Glutamatergic neuron (in vitro differentiated cells): ENCODE results near the gene SH2D3C. TPM values are rescaled to one million over a fixed set of nuclear protein-coding genes. Genes with fewer than 3 reads are reported as not detected.

Experiments used
- DNase-seq: peaks from one replicate; pipeline ENCODE4 v3.0.0; 2022
- H3K27ac Mint-ChIP-seq: one replicate; pipeline ENCODE4 v1.8.0; 2020; ENCODE audit warnings: mild to moderate bottlenecking, mixed read lengths, inconsistent platforms; ENCODE audit not compliant: unreplicated experiment
- H3K27me3 Mint-ChIP-seq: one replicate; pipeline ENCODE4 v1.8.0; 2020; ENCODE audit warnings: mild to moderate bottlenecking, moderate library complexity, mixed read lengths, inconsistent platforms; ENCODE audit not compliant: unreplicated experiment
- H3K36me3 Mint-ChIP-seq: one replicate; pipeline ENCODE4 v1.8.0; 2020; ENCODE audit warnings: mild to moderate bottlenecking, mixed read lengths, inconsistent platforms; ENCODE audit not compliant: unreplicated experiment
- H3K4me1 Mint-ChIP-seq: one replicate; pipeline ENCODE4 v1.8.0; 2020; ENCODE audit warnings: mild to moderate bottlenecking, low read depth, mixed read lengths, inconsistent platforms; ENCODE audit not compliant: unreplicated experiment
- H3K4me3 Mint-ChIP-seq: one replicate; pipeline ENCODE4 v1.8.0; 2020; ENCODE audit warnings: mild to moderate bottlenecking, mixed read lengths, inconsistent platforms; ENCODE audit not compliant: unreplicated experiment
- H3K9me3 Mint-ChIP-seq: one replicate; pipeline ENCODE4 v1.8.0; 2020; ENCODE audit warnings: mild to moderate bottlenecking, moderate library complexity, mixed read lengths, inconsistent platforms; ENCODE audit not compliant: unreplicated experiment
- CTCF ChIP-seq: fragments of 200-600 bp; sonication (generic); IDR thresholded peaks from one replicate; pipeline ENCODE4 v1.5.0; 2021; ENCODE audit not compliant: partially characterized antibody, unreplicated experiment
- total RNA-seq: library from RNA; stranded (reverse); fragmentation: NEBNext Ultra II Directional; extraction: Animal tissue kit (Norgen Biotek cat#: 25700); gene quantifications from one replicate; pipeline ENCODE4 v1.2.1, GENCODE V29; 2021; ENCODE audit not compliant: unreplicated experiment

SH2D3C gene
- total RNA-seq, 1 donor from 2014 or later: 71.7 TPM

GRCh38 chr9:127818574-127818973 is 40.1 kb upstream of the SH2D3C start:
- H3K36me3 Mint-ChIP-seq: no peaks in the 10 kb centered on the region
- H3K4me3 Mint-ChIP-seq: no peak overlapping the region
- DNase-seq: no peak
- H3K9me3 Mint-ChIP-seq: peaks cover 2% of the 10 kb centered on the region
- peaks cover 6% of the 10 kb centered on the region for H3K4me1 Mint-ChIP-seq
- H3K27me3 Mint-ChIP-seq: peaks cover 4% of the 10 kb centered on the region
- TF ChIP-seq CTCF: no peak
- H3K27ac Mint-ChIP-seq: no peak overlapping the region

- Mint-ChIP-seq H3K4me1 (peaks cover 6% of the 10 kb centered on the region), H3K27ac (peak overlapping the region; percentile 62), H3K4me3 (no peak overlapping the region), H3K27me3 (peaks cover 4% of the 10 kb centered on the region), H3K9me3 (peaks cover 2% of the 10 kb centered on the region), H3K36me3 (no peaks in the 10 kb centered on the region)
- no peak for TF ChIP-seq CTCF
- DNase-seq: no peak
Observed at GRCh38 chr9:127817881-127818434, 39.5 kb upstream of the SH2D3C start.

- Mint-ChIP-seq H3K36me3 (no peaks in the 10 kb centered on the region), H3K27me3 (peaks cover 4% of the 10 kb centered on the region), H3K27ac (no peak overlapping the region), H3K4me1 (peaks cover 6% of the 10 kb centered on the region), H3K4me3 (no peak overlapping the region), H3K9me3 (peaks cover 2% of the 10 kb centered on the region)
- no peak for DNase-seq
- TF ChIP-seq CTCF: no peak
Observed at GRCh38 chr9:127816728-127817127, 38.3 kb upstream of the SH2D3C start.

GRCh38 chr9:127816362-127816725 is 37.9 kb upstream of the SH2D3C start:
- peaks cover 4% of the 10 kb centered on the region for H3K27me3 Mint-ChIP-seq
- peaks cover 6% of the 10 kb centered on the region for H3K4me1 Mint-ChIP-seq
- TF ChIP-seq CTCF: no peak
- H3K27ac Mint-ChIP-seq: no peak overlapping the region
- H3K4me3 Mint-ChIP-seq: no peak overlapping the region
- no peak for DNase-seq
- peaks cover 2% of the 10 kb centered on the region for H3K9me3 Mint-ChIP-seq
- H3K36me3 Mint-ChIP-seq: no peaks in the 10 kb centered on the region

- DNase-seq: no peak
- peaks cover 2% of the 10 kb centered on the region for H3K9me3 Mint-ChIP-seq
- TF ChIP-seq CTCF: no peak
- peaks cover 6% of the 10 kb centered on the region for H3K4me1 Mint-ChIP-seq
- H3K27me3 Mint-ChIP-seq: peaks cover 2% of the 10 kb centered on the region
- no peak overlapping the region for H3K4me3 Mint-ChIP-seq
- H3K36me3 Mint-ChIP-seq: no peaks in the 10 kb centered on the region
- H3K27ac Mint-ChIP-seq: no peak overlapping the region
Observed at GRCh38 chr9:127815512-127816361, 37.3 kb upstream of the SH2D3C start.
